HepG2 (cell line): Measurements from ENCODE around the gene HTATSF1. TPM values are rescaled to one million over a fixed set of nuclear protein-coding genes. Genes with fewer than 3 reads are reported as not detected.

ENCODE experiments used
- ATAC-seq: fragments of 200-7000 bp; cut with Tn5 transposase; 3 replicates; pipeline ENCODE4 v1.9.1; 2020; ENCODE audit warnings: mild to moderate bottlenecking, moderate library complexity
- BruUV-seq: library from RNA; stranded (reverse); fragments of 400-500 nt; replicated peaks from 2 replicates; lab custom pipeline; 2021; lab: Mats Ljungman, UMichigan
- CTCF ChIA-PET: fragments of 300-600 bp; formaldehyde crosslinking; extraction: SDS; loops from one replicate; lab custom pipeline; 2021; ENCODE audit warnings: low total read pairs, inconsistent platforms, low intra/inter-chr PET ratio; lab: Yijun Ruan, JAX
- POLR2A ChIA-PET: fragments of 350-600 bp; sonication (Branson Sonifier 250); formaldehyde crosslinking; loops from one replicate; lab custom pipeline; 2020; ENCODE audit warnings: antibody characterized with exemption, inconsistent platforms; lab: Yijun Ruan, JAX
- DNase-seq: peaks from one replicate; pipeline ENCODE4 v3.0.0-alpha.2; 2015; ENCODE audit warnings: low spot score
- FAIRE-seq: peaks from 3 replicates; lab custom pipeline; 2011; peaks lifted over from hg19 to GRCh38; lab: Jason Lieb, UNC
- H2AFZ ChIP-seq: one replicate; pipeline ENCODE4 v1.6.1; 2011; ENCODE audit warnings: low read length, inconsistent platforms
- H3K27ac ChIP-seq: fragments of 300-600 bp; 3 replicates; pipeline ENCODE4 v1.8.0; 2011; ENCODE audit warnings: mixed run types, mild to moderate bottlenecking, mixed read lengths, low read length, inconsistent platforms; ENCODE audit not compliant: insufficient read depth; ENCODE audit errors: extremely low read length
- H3K27me3 ChIP-seq, 2 experiments: fragments of 200-600 bp in 1 of 2; 2 replicates in 1 of 2; 3 replicates in 1 of 2; pipeline versions ENCODE4 v1.6.0 to v1.8.0; 2011; ENCODE audit warnings: low read length in 2 of 2, mild to moderate bottlenecking in 2 of 2, moderate library complexity in 2 of 2, inconsistent platforms in 1 of 2; ENCODE audit not compliant: insufficient read depth in 2 of 2, control insufficient read depth in 1 of 2
- H3K36me3 ChIP-seq, 2 experiments: fragments of 200-600 bp in 1 of 2; replicated peaks in 1 of 2; 2 replicates in 1 of 2; 3 replicates in 1 of 2; pipeline versions ENCODE4 v1.5.1 to v1.8.0; 2011; ENCODE audit warnings: low read length in 2 of 2, inconsistent platforms in 1 of 2; ENCODE audit not compliant: insufficient read depth in 2 of 2, control insufficient read depth in 1 of 2
- H3K4me1 ChIP-seq: 2 replicates; pipeline ENCODE4 v1.5.1; 2012; ENCODE audit warnings: low read length, inconsistent platforms; ENCODE audit not compliant: insufficient read depth
- H3K4me2 ChIP-seq: 2 replicates; pipeline ENCODE4 v1.6.0; 2011; ENCODE audit warnings: low read depth, low read length, inconsistent platforms
- H3K4me3 ChIP-seq, 3 experiments: fragments of 200-600 bp in 1 of 3; sonication (generic), shearing (Covaris generic) in 1 of 3; replicated peaks in 1 of 3; 2 replicates each; pipeline ENCODE4 v1.5.1; 2011 to 2016; ENCODE audit warnings: low read length in 3 of 3, inconsistent platforms in 2 of 3, low read depth in 2 of 3, mild to moderate bottlenecking in 2 of 3, control low read depth in 1 of 3, mixed read lengths in 1 of 3; ENCODE audit not compliant: insufficient read depth in 1 of 3
- H3K79me2 ChIP-seq: one replicate; pipeline ENCODE4 v1.6.1; 2011; ENCODE audit warnings: low read length, inconsistent platforms; ENCODE audit not compliant: insufficient read depth
- H3K9ac ChIP-seq: 2 replicates; pipeline ENCODE4 v1.6.0; 2011; ENCODE audit warnings: mild to moderate bottlenecking, low read depth, low read length, inconsistent platforms; ENCODE audit not compliant: insufficient read depth
- H3K9me3 ChIP-seq: 2 replicates; pipeline ENCODE4 v1.5.1; 2012; ENCODE audit warnings: mild to moderate bottlenecking, low read length
- H4K20me1 ChIP-seq: 2 replicates; pipeline ENCODE4 v1.6.0; 2011; ENCODE audit warnings: inconsistent platforms, mild to moderate bottlenecking, low read length, moderate library complexity; ENCODE audit not compliant: insufficient read depth
- PRMT3 ChIP-seq: sonication (generic); formaldehyde crosslinking; IDR thresholded peaks from 2 replicates; pipeline ENCODE4 v1.8.1; 2022; ENCODE audit warnings: low read depth, mild to moderate bottlenecking, moderate library complexity, missing genetic modification reagents, borderline replicate concordance
- SMARCC2 ChIP-seq: fragments of 450-650 bp; IDR thresholded peaks from 2 replicates; pipeline ENCODE4 v1.6.1; 2017; ENCODE audit warnings: antibody characterized with exemption, mild to moderate bottlenecking
- SP2 ChIP-seq: sonication (generic); formaldehyde crosslinking; IDR thresholded peaks from 2 replicates; pipeline ENCODE4 v1.5.1; 2020; ENCODE audit warnings: mild to moderate bottlenecking, missing genetic modification reagents
- ZNF337 ChIP-seq: sonication (generic); formaldehyde crosslinking; IDR thresholded peaks from 2 replicates; pipeline ENCODE4 v1.5.1; 2020; ENCODE audit warnings: missing genetic modification reagents, low read depth, mild to moderate bottlenecking, borderline replicate concordance
- ZNF33B ChIP-seq: sonication (generic); formaldehyde crosslinking; IDR thresholded peaks from 2 replicates; pipeline ENCODE4 v1.5.1; 2020; ENCODE audit warnings: mild to moderate bottlenecking, missing genetic modification reagents
- ZNF510 ChIP-seq: sonication (generic); formaldehyde crosslinking; IDR thresholded peaks from 2 replicates; pipeline ENCODE4 v1.4.0; 2020; ENCODE audit warnings: low read depth, mild to moderate bottlenecking, missing genetic modification reagents
- ZNF574 ChIP-seq: sonication (generic); formaldehyde crosslinking; IDR thresholded peaks from 2 replicates; pipeline ENCODE4 v1.4.0; 2020; ENCODE audit warnings: missing genetic modification reagents
- WGBS: methylation state at CpG from one replicate; pipeline ENCODE4 v1.1.6; 2017; ENCODE audit warnings: low lambda C conversion rate; 5-methylcytosine and 5-hydroxymethylcytosine counted together
- in situ Hi-C: cut with HindIII; loops from 2 replicates; pipeline ENCODE4 v1.10.0; 2017; ENCODE audit warnings: low pct_unique_long_range_greater_than_20kb; ENCODE audit not compliant: extremely low pct_ligation_motif_present
- intact Hi-C: fragments of 100-400 bp; cut with micrococcal nuclease; formaldehyde crosslinking; loops from one replicate; pipeline ENCODE4 v1.10.0; 2022; ENCODE audit not compliant: unreplicated experiment
- polyA plus RNA-seq, 8 experiments: library from polyadenylated mRNA; depleted of rRNA in 3 of 8; stranded (reverse) in 7 of 8; unstranded in 1 of 8; fragments of >200 nt; fragmentation: Illumina TruSeq in 4 of 8; extraction: Trizol in 4 of 8; gene quantifications; 2 replicates each; pipeline versions ENCODE4 v1.2.1 to v1.2.3, GENCODE V29; 2011 to 2016; ENCODE audit warnings: low read depth in 4 of 8, missing spikeins in 1 of 8, mixed read lengths in 1 of 8; ENCODE audit not compliant: insufficient read depth in 1 of 8
- total RNA-seq, 5 experiments: library from RNA; depleted of rRNA; stranded (reverse); fragments of >200 nt; fragmentation: Illumina TruSeq; extraction: Trizol; gene quantifications; 2 replicates each; pipeline ENCODE4 v1.2.3, GENCODE V29; 2016; ENCODE audit warnings: low read depth in 1 of 5

Gene HTATSF1
- total and polyA plus RNA-seq, 2 of the 13 experiments (the other 11 are each of a cell fraction or from before 2014, with no cell fraction given) = 0.57 to 40.5 TPM

GRCh38 chrX:136525738-136526606 lies 28.6 kb downstream of the HTATSF1 start (continued):
- TF ChIP-seq ZNF574 (no peak), SP2 (CRISPR knock-in tag) (no peak), ZNF337 (CRISPR knock-in tag) (no peak), ZNF510 (no peak), PRMT3 (CRISPR knock-in tag) (no peak), ZNF33B (CRISPR knock-in tag) (no peak)

GRCh38 chrX:136528645-136529315 lies 31.4 kb downstream of the HTATSF1 start:
- FAIRE-seq = no peak
- Histone ChIP-seq H3K9ac (no peak overlapping the region), H3K4me2 (no peak overlapping the region), H4K20me1 (no peaks in the 10 kb centered on the region), H3K27me3 (no peaks in the 10 kb centered on the region), H3K4me1 (no peaks in the 10 kb centered on the region), H3K79me2 (no peaks in the 10 kb centered on the region), H3K9me3 (no peaks in the 10 kb centered on the region), H2AFZ (no peak overlapping the region)
- no TSS peak for BruUV-seq
- 7% methylated on average over 7 of the region's 8 CpGs for WGBS
- ChIA-PET CTCF (no interaction called here), POLR2A (no interaction called here)
- intact Hi-C loops (no loop called here), in situ Hi-C loops (no loop called here)
- no peak for TF ChIP-seq SMARCC2
- TF ChIP-seq, all 625 proteins: peak for 0
- no peaks in the 10 kb centered on the region for H3K36me3 ChIP-seq
- H3K4me3 ChIP-seq = no peak overlapping the region
- H3K27ac ChIP-seq = no peak overlapping the region
- no peak for ATAC-seq
- no peak for DNase-seq
